T-helper 2 cell treated with Interferon-gamma antibody and Interleukin-4, amounts not matched to agents 5 μg/mL and 100 μg/mL, for 36 hours (primary cell): ENCODE measurements around the gene NET1.

ENCODE experiments used
- DNase-seq: peaks from one replicate; pipeline ENCODE4 v3.0.0; 2021; ENCODE audit warnings: low spot score
- H3K27ac Mint-ChIP-seq: one replicate; pipeline ENCODE4 v1.8.0; 2021; ENCODE audit warnings: mild to moderate bottlenecking, mixed read lengths
- H3K27me3 Mint-ChIP-seq: one replicate; pipeline ENCODE4 v1.8.0; 2021; ENCODE audit warnings: low read depth, mixed read lengths
- H3K36me3 Mint-ChIP-seq: one replicate; pipeline ENCODE4 v1.8.0; 2021; ENCODE audit warnings: low read depth, mixed read lengths
- H3K4me1 Mint-ChIP-seq: one replicate; pipeline ENCODE4 v1.8.0; 2021; ENCODE audit warnings: low read depth, mixed read lengths
- H3K4me3 Mint-ChIP-seq: one replicate; pipeline ENCODE4 v1.8.0; 2022; ENCODE audit warnings: mild to moderate bottlenecking, moderate library complexity, mixed read lengths
- H3K9me3 Mint-ChIP-seq: one replicate; pipeline ENCODE4 v1.8.0; 2021; ENCODE audit warnings: mixed read lengths

Gene NET1

GRCh38 chr10:5457741-5458140 is 45.4 kb downstream of the NET1 start:
- Mint-ChIP-seq H3K9me3 (no peaks in the 10 kb centered on the region), H3K27ac (peak overlapping the region; percentile 41), H3K36me3 (peaks cover 60% of the 10 kb centered on the region), H3K27me3 (no peaks in the 10 kb centered on the region), H3K4me3 (no peak overlapping the region), H3K4me1 (peaks cover 8% of the 10 kb centered on the region)
- no peak for DNase-seq

GRCh38 chr10:5458425-5458824 is 46.1 kb downstream of the NET1 start:
- Mint-ChIP-seq H3K27me3 (no peaks in the 10 kb centered on the region), H3K4me1 (peaks cover 8% of the 10 kb centered on the region), H3K36me3 (peaks cover 54% of the 10 kb centered on the region), H3K27ac (no peak overlapping the region), H3K9me3 (no peaks in the 10 kb centered on the region), H3K4me3 (no peak overlapping the region)
- DNase-seq = no peak

- H3K36me3 Mint-ChIP-seq = peaks cover 47% of the 10 kb centered on the region
- no peaks in the 10 kb centered on the region for H3K9me3 Mint-ChIP-seq
- H3K27me3 Mint-ChIP-seq = no peaks in the 10 kb centered on the region
- H3K4me3 Mint-ChIP-seq = no peak overlapping the region
- no peak overlapping the region for H3K27ac Mint-ChIP-seq
- DNase-seq = no peak
- H3K4me1 Mint-ChIP-seq = peaks cover 8% of the 10 kb centered on the region
These were observed 46.8 kb downstream of the NET1 start for GRCh38 chr10:5458949-5459747.

- Mint-ChIP-seq H3K4me3 (no peak overlapping the region), H3K27ac (no peak overlapping the region), H3K9me3 (no peaks in the 10 kb centered on the region), H3K27me3 (no peaks in the 10 kb centered on the region), H3K36me3 (peaks cover 38% of the 10 kb centered on the region), H3K4me1 (peaks cover 8% of the 10 kb centered on the region)
- DNase-seq = no peak
These were observed 48.3 kb downstream of the NET1 start for GRCh38 chr10:5460468-5461202.

- no peaks in the 10 kb centered on the region for H3K27me3 Mint-ChIP-seq
- H3K36me3 Mint-ChIP-seq = peaks cover 32% of the 10 kb centered on the region
- H3K27ac Mint-ChIP-seq = no peak overlapping the region
- no peak overlapping the region for H3K4me3 Mint-ChIP-seq
- DNase-seq = no peak
- H3K4me1 Mint-ChIP-seq = peaks cover 8% of the 10 kb centered on the region
- no peaks in the 10 kb centered on the region for H3K9me3 Mint-ChIP-seq
These were observed 48.8 kb downstream of the NET1 start for GRCh38 chr10:5461203-5461588.

- Mint-ChIP-seq H3K9me3 (no peaks in the 10 kb centered on the region), H3K27me3 (no peaks in the 10 kb centered on the region), H3K36me3 (peaks cover 25% of the 10 kb centered on the region), H3K4me3 (no peak overlapping the region), H3K4me1 (peaks cover 5% of the 10 kb centered on the region), H3K27ac (no peak overlapping the region)
- DNase-seq = no peak
These were observed 49.8 kb downstream of the NET1 start for GRCh38 chr10:5461914-5462840.

- Mint-ChIP-seq H3K4me1 (peaks cover 2% of the 10 kb centered on the region), H3K9me3 (no peaks in the 10 kb centered on the region), H3K27ac (no peak overlapping the region), H3K36me3 (peaks cover 22% of the 10 kb centered on the region), H3K27me3 (no peaks in the 10 kb centered on the region), H3K4me3 (no peak overlapping the region)
- no peak for DNase-seq
These were observed 50.5 kb downstream of the NET1 start for GRCh38 chr10:5462841-5463293.

- H3K4me1 Mint-ChIP-seq = no peaks in the 10 kb centered on the region
- no peaks in the 10 kb centered on the region for H3K27me3 Mint-ChIP-seq
- H3K4me3 Mint-ChIP-seq = no peak overlapping the region
- no peak for DNase-seq
- no peaks in the 10 kb centered on the region for H3K9me3 Mint-ChIP-seq
- H3K36me3 Mint-ChIP-seq = peaks cover 9% of the 10 kb centered on the region
- no peak overlapping the region for H3K27ac Mint-ChIP-seq
These were observed 52.2 kb downstream of the NET1 start for GRCh38 chr10:5464546-5464945.

- Mint-ChIP-seq H3K9me3 (no peaks in the 10 kb centered on the region), H3K27me3 (no peaks in the 10 kb centered on the region), H3K4me3 (no peak overlapping the region), H3K4me1 (no peaks in the 10 kb centered on the region), H3K36me3 (peaks cover 3% of the 10 kb centered on the region), H3K27ac (no peak overlapping the region)
- no peak for DNase-seq
These were observed 53.7 kb downstream of the NET1 start for GRCh38 chr10:5465976-5466450.

- DNase-seq = no peak
- no peaks in the 10 kb centered on the region for H3K4me1 Mint-ChIP-seq
These were observed 54.3 kb downstream of the NET1 start for GRCh38 chr10:5466451-5467206.

GRCh38 chr10:5467207-5467535 is 54.8 kb downstream of the NET1 start:
- peaks cover 2% of the 10 kb centered on the region for H3K36me3 Mint-ChIP-seq
- H3K27me3 Mint-ChIP-seq = no peaks in the 10 kb centered on the region

More at GRCh38 chr10:5466451-5467206, 54.3 kb downstream of the NET1 start:
- no peak overlapping the region for H3K4me3 Mint-ChIP-seq
- H3K27ac Mint-ChIP-seq = no peak overlapping the region
- H3K36me3 Mint-ChIP-seq = peaks cover 2% of the 10 kb centered on the region
- H3K9me3 Mint-ChIP-seq = no peaks in the 10 kb centered on the region
- no peaks in the 10 kb centered on the region for H3K27me3 Mint-ChIP-seq

GRCh38 chr10:5467634-5468255 is 55.4 kb downstream of the NET1 start:
- H3K4me1 Mint-ChIP-seq = no peaks in the 10 kb centered on the region
- H3K27ac Mint-ChIP-seq = no peak overlapping the region
- H3K4me3 Mint-ChIP-seq = no peak overlapping the region
- no peaks in the 10 kb centered on the region for H3K9me3 Mint-ChIP-seq
- H3K36me3 Mint-ChIP-seq = no peaks in the 10 kb centered on the region
- H3K27me3 Mint-ChIP-seq = no peaks in the 10 kb centered on the region
- no peak for DNase-seq

More at GRCh38 chr10:5467207-5467535, 54.8 kb downstream of the NET1 start:
- no peak for DNase-seq
- Mint-ChIP-seq H3K4me1 (no peaks in the 10 kb centered on the region), H3K27ac (no peak overlapping the region), H3K9me3 (no peaks in the 10 kb centered on the region), H3K4me3 (no peak overlapping the region)
